GM18508 (cell line): ENCODE data around the gene AAGAB.
"Not testable (repeated sequence)": the region's sequence is repeated elsewhere in the genome, so short reads cannot be mapped to it uniquely, and the experiment has no call there.

ENCODE experiments used
- ATAC-seq: cut with Tn5 transposase; IDR thresholded peaks from one replicate; pipeline ENCODE4 v1.9.1; 2021; ENCODE audit warnings: moderate number of reproducible peaks; ENCODE audit not compliant: insufficient read depth, unreplicated experiment

The AAGAB gene

DNA sequence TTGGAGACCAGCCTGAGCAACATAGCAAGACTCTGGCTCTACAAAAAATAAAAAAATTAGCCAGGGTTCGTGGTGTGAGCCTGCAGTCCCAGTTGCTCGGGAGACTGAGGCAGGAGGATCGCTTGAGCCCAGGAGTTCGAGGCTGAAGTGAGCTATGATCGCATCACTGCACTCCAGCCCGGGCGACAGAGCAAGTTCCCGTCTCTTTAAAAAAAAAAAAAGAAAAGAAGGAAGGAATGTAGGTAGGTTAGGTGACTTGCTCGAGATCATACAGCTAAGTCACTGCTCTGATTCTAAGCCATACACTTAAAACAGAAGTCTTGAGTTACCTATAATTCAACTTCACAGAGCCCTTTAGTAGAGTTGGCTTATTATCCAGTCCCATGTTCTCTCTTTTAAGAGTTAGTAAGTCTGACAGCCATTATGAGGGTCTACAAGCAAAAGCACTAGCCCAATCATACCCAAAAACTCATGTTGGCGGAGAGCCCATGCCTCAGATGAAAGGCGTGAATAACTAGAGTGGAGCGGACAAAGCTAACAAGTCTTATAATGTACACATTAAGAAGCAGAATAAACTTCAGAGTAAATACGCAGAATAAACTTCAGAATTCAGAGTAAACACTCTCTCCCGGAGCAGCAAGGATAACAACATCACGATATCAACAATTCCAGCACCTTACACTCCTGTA, 768 bp downstream of the AAGAB start:
- ATAC-seq: no peak

GRCh38 chr15:67253101-67253500, 1.4 kb downstream of the AAGAB start:
- no peak for ATAC-seq

DNA sequence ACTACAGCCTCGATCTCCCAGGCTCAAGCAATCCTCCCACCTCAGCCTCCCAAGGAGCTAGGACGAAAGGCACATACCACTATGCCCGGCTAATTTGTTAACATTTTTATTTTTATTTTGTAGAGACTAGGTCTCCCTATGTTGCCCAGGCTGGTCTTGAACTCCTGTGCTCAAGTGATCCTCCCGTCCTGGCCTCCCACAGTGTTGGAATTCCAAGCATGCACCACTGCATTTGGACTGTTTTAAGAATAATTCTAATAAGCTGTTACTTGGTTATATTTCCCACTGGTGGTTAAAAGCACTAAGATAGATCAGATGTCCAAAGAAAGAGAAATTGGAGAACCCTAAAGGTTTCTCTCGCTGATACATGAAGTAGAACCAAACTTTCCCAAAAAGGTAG, 3.1 kb downstream of the AAGAB start:
- ATAC-seq: no peak

DNA sequence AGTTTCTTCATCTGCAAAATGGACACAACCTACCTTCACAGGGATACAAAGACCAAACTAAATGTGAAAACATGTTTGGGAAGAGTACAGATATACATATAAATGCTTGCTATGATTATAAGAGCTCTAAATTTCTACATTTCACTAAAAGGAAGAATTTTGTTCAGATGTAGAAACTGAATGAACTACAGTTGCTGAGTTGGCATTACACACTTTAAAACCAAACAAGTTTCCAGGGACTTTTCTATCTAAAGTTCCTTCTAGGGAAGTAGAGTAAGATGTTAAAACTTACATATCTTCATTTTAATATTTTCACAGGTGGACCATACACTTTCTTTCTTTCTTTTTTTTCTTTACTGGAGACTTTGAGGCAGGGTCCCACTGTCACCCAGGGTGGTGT, 4.6 kb downstream of the AAGAB start:
- no peak for ATAC-seq

GRCh38 chr15:67248011-67248505, 6.4 kb downstream of the AAGAB start:
- no peak for ATAC-seq

DNA sequence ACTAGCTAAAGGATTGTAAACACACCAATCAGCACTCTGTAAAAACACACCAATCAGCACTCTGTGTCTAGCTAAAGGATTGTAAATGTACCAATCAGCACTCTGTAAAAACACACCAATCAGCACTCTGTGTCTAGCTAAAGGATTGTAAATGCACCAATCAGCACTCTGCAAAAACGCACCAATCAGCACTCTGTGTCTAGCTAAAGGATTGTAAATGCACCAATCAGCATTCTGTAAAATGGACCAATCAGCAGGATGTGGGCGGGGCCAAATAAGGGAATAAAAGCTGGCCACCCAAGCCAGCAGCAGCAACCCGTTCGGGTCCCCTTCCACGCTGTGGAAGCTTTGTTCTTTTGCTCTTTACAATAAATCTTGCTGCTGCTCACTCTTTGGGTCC, 7.9 kb downstream of the AAGAB start:
- not testable (repeated sequence) for ATAC-seq

- no peak for ATAC-seq
Observed at GRCh38 chr15:67244971-67245478, 9.4 kb downstream of the AAGAB start.

- no peak for ATAC-seq
Observed at GRCh38 chr15:67242708-67243111, 11.8 kb downstream of the AAGAB start.

DNA sequence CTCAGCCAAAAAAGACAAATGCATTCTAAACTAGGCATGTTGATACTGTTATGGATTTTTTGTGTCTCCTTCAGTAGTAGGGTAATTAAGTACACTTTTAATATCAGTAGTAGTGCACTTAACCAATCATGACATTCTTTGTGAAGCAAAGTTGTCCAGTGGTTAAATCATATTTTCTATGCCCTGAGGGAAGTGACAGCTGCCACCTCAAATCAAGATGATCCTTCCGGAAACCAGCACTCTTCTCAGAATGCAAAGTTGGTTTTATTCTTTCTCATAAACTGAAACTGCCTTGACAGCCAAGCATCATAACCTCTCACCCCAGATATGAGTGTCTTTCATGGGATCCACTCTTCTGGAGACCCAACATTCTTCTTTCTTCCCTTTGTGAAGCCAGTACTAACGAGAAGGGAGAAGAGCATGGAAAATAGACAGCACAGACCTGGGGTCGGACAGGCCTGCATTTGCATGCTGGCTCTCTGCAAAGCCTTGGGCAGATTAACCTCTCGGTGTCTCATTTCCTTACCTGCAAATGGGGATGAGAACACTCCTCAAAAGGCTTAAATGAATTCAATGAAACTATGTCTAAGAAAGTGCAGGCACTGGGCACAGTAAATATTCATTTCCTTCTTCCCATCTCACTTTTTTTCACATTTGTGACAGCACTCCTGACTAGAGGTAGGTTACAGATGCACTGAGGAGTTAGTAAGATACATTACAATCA, 13.2 kb downstream of the AAGAB start:
- ATAC-seq: peak; percentile 57

GRCh38 chr15:67240235-67241131, 14.0 kb downstream of the AAGAB start:
- ATAC-seq: no peak

GRCh38 chr15:67232591-67232990, 21.9 kb downstream of the AAGAB start:
- no peak for ATAC-seq

DNA sequence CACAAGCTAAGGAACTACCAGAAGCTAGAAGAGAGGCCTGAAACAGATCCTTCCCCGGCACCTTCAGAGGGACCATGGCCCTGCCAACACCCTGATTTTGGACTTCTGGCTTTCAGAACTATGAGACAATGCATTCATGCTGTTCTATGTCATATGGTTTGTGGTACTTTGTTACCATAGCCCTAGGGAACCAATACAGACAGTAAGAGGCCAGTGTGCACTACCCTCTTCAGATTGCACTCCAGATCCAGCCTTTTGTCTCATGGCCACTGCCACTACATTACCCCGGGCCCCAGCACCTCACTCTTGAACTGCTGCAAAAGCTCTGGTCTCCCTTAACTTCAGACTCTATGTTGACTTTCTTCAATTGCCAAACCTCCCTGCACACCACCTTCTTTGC, 24.0 kb downstream of the AAGAB start:
- no peak for ATAC-seq

- ATAC-seq: no peak
Observed at GRCh38 chr15:67228286-67228685, 26.2 kb downstream of the AAGAB start.

DNA sequence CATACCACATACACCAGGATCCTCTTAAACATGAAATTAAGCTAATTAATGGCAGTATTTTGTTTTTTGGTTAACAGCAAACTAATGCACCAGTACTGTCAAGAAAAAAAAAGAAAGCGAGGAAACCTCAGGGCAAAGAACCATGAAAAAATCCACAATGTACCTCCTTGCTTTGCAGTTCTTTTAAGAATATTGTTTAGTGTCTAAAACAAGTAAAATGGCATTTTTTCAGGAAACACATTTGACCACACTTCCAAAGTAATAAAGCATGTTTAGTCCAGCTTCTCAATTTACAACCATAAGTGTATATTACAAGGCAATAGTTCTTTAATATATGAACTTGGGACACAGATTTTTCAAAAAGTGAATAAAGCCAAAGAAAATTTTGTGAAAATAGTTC, 26.6 kb downstream of the AAGAB start:
- no peak for ATAC-seq

- no peak for ATAC-seq
Observed at GRCh38 chr15:67227431-67227830, 27.0 kb downstream of the AAGAB start.

DNA sequence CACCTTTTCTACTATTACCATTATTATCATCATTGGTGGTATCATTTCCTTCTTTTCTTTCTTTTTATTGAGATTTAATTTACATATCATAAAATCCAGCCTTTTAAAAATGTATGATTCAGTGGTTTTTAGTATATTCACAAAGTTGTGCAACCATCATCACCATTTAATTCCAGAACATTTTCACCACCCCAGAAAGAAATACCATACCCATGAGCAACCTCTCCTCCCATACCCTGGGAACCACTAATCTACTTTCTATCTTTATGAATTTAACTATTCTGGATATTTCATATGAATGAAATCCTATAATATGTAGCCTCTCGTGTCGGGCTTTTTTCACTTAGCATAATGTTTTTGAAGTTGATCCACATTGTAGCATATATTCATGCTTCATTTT, 29.1 kb downstream of the AAGAB start:
- ATAC-seq: no peak

DNA sequence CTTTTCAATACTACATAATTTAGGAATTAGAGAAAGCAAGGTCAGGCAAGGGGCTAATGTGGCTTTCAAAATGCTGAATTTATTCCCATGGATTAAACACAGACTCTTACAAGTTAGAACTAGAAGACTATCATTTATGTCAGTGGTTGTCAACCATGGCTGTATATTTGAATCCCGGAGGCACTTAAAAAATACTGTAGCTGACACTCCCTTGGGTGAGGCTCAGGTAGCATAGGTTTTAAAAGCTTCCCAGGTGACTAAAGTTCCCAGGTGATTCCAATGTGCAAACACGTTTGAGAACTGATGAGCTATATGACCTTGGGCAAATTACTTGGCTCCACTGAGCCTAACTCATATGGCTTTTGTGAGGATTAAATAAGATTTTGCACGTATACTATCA, 29.6 kb downstream of the AAGAB start:
- no peak for ATAC-seq

- no peak for ATAC-seq
Observed at GRCh38 chr15:67219288-67219687, 35.2 kb downstream of the AAGAB start.

- no peak for ATAC-seq
Observed at GRCh38 chr15:67218428-67218827, 36.0 kb downstream of the AAGAB start.

- ATAC-seq: no peak
Observed at GRCh38 chr15:67216859-67217258, 37.6 kb downstream of the AAGAB start.

DNA sequence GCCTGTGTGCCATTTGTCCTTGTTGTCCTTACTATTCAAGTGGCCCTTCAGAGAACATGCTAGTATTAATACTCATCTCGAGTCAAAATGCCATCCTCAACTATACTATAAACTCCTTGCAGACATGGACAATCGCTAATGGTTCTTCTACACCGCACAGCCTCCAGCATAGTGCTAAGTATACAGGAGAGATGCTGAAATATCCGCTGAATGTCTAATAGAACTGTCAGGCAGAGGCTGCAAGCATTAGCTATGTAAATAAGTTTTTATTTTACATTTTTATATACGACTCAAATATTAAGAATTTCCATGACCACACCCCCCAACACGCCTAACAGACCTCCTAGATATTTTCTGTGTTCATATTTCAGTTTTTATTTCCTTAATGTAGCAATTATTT, 39.4 kb downstream of the AAGAB start:
- ATAC-seq: no peak
